IPS-11a (cell line): ENCODE measurements around the gene FHIT.

Experiments used
- H3K4me3 ChIP-seq: one replicate; pipeline ENCODE4 v1.5.1; 2013; ENCODE audit warnings: low read depth, low read length, control low read depth

Gene FHIT

GRCh38 chr3:60659098-60659497 is 592.2 kb downstream of the FHIT start:
- H3K4me3 ChIP-seq, result no peak overlapping the region

GRCh38 chr3:60657972-60658371 is 593.3 kb downstream of the FHIT start:
- no peak overlapping the region for H3K4me3 ChIP-seq

DNA sequence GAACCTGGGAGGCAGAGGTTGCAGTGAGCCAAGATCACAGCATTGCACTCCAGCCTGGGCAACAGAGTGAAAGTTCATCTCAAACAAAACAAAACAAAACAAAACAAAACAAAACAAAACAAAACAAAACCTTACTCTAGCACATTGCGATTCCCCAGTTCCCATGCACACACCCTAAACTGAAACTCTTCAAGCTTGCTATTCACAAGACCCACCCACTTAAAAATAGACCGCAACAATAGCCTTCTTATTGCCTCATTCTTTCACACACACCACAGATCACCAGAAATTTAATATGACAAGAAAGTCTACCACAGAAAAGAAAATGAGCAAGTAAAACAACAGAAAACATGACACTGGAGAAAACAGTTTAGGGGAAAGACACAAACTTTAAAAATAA is 598.4 kb downstream of the FHIT start:
- H3K4me3 ChIP-seq, result no peak overlapping the region

DNA sequence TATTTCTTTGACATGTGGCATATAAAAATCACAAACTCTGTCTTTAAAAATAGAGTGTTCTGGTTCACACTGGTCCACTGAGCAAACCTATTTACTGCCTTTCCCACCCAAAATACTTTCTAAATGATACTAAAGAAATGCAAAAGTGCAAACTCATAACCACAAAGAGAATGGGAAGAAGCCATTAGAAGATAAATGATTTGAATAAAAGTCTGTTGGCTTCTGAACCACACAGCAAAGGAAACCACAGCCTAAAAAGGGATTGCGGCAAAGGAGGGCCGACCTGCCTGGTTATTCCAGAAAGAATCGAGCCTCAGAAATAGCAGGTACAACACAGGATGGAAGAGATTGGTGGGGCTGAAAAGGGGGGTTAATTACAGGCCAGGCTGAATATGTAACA is 599.5 kb downstream of the FHIT start:
- H3K4me3 ChIP-seq, result no peak overlapping the region

- H3K4me3 ChIP-seq, result no peak overlapping the region
These were observed 601.1 kb downstream of the FHIT start for GRCh38 chr3:60650171-60650570.

DNA sequence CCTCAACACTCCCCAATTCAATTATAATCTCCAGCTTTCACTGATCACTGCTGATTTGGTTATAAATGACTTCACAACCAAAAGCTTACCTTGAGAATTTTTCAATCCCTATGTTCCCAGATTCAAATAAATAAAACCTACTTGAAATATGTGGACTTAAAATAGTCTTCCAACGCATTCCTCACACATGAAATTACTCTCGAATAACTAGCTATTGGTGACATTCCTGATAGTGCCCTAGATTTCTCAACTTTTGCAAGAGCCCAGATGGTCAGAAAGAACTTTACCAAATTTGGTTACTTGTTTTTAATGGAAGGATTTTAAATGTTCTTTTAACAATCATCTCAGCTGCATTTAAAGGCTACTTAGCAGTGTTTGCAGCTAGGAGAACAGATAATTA is 605.5 kb downstream of the FHIT start:
- no peak overlapping the region for H3K4me3 ChIP-seq

DNA sequence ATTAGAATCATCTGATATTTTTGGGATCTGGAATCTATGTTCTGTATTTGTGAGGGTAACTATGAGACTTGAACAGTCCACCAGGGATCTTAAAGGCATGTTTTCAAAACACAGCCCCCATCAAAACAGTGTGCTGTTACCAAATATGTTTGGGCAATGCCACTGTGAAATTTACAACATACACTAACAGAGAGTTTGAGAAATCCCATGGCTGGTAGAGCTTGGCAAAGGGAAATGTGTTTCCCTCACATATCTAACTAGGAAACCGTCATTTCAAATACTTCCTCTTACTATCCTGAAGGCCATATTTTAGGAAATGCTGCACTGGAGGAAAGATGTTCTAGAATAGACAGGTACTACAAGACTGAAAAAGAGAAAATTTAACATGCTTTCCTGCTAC is 607.4 kb downstream of the FHIT start:
- H3K4me3 ChIP-seq, result no peak overlapping the region

DNA sequence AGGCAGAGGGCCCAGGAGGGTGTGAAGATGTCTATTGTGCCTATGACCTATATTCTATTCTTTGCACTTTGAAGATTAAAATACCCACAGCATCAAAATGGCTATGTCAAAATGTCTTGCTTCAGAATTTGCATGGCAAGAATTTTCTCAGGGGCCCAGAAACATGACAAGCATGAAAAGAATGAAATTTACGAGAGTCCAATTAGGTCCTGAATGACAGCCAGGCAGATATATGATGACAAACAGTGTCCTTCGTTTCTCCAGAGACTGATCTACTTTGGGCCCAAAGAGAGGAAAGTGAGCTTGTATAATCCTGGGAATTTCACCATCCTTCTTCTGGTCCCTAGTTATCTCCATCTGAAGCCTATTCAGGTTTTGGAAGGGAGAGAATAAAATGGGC is 609.9 kb downstream of the FHIT start:
- H3K4me3 ChIP-seq, result no peak overlapping the region

DNA sequence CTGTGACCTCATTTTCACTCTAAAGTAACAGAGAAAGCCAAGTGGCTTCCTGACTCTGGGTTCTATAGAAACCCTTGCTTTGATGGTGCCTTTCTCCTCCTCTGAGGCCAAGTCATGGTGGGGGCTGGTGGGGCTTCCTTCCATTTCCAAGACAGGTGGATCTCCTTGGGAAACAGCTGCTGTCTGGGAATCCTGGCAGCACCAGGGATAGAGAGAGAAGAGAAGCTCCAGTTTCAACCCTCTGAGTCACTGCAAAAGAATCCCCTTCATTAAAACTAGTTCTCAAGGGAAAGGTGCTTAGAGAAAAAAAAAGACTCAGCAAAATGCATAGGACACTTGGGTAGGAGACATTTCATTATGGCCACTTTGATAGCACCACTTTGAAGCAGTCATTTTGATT is 614.4 kb downstream of the FHIT start:
- no peak overlapping the region for H3K4me3 ChIP-seq

GRCh38 chr3:60633644-60634043 is 617.6 kb downstream of the FHIT start:
- no peak overlapping the region for H3K4me3 ChIP-seq

DNA sequence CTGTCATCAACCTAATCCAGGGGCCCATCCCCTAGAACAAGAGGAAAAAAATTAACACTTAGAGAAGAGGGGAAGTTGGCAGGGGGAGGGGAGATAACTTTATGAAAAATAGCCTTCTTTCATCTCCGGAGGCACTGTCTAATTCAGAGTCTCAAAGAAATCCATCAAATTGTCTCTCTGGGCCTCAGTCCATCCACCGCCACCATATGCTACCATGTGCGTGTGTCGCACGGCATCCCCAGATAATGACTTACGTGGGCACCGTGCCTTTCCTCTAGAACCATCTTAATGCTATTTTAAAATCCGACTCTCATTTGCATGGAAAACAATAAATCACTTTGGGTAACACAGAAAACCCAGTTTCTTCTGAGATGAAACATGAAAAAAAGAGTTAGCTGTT is 619.7 kb downstream of the FHIT start:
- H3K4me3 ChIP-seq, result no peak overlapping the region

- H3K4me3 ChIP-seq, result no peak overlapping the region
These were observed 620.3 kb downstream of the FHIT start for GRCh38 chr3:60630953-60631352.

DNA sequence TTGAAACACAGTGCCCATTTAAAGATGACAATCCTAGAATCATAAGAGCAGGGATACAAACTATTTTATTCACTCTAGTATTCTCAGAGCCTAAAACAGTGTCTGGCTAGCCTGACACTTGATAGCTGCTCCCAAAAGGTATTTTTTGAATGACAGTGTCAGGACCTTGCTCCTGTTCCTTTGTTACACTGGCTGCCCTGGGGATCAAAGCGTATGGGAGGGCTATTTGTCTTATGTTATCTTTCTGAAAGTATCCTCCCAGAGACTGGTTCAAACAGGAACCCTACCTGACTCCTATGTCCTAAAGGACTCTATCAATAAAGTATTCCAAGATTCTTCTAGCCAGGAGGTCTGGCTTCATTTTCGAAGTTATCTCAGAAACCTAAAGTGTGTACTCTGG is 621.4 kb downstream of the FHIT start:
- H3K4me3 ChIP-seq, result no peak overlapping the region

DNA sequence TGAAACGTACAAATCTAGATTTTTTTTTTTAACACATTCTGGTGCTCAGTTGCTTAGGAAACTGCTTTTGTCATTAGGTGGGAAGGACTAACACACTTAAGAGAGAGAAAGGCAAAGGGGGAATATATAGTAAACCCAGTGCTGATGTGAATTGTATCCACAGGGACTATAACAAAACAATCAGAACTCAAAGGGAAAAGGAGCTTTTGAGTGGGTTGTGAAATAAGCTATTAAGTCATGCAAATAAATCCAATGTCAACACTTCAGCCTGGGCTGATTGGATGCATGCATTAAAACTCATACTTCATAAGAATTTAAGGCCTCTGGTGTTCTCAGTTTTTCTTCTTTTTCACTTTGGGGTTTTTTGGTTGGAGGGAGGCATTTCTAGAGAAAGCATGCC is 628.9 kb downstream of the FHIT start:
- no peak overlapping the region for H3K4me3 ChIP-seq

- no peak overlapping the region for H3K4me3 ChIP-seq
These were observed 634.1 kb downstream of the FHIT start for GRCh38 chr3:60617188-60617587.

DNA sequence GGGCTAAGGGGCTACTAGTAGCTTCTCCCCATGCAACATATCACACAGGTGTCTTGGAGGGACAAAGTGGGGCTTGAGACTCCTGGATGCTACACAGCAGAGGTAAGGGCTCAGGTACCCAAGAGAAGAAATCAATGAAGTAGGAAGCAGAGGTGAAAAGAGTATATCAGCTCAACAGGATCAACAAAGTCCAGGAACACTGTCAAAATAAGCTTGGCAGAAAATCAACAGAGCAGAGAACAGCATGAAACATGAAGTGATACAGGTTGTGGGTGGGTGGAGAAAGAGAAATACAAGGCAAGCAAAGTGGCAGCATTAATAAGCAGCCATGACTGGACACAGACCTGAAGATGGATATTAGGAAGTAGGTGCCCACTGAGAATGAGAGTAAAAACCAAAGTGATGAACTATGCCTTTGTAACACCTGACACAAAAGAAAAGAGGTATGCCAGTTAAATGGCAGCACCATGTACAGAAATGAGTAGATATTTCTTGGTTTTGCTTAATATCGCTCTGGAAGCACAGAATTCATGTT is 637.4 kb downstream of the FHIT start:
- no peak overlapping the region for H3K4me3 ChIP-seq

DNA sequence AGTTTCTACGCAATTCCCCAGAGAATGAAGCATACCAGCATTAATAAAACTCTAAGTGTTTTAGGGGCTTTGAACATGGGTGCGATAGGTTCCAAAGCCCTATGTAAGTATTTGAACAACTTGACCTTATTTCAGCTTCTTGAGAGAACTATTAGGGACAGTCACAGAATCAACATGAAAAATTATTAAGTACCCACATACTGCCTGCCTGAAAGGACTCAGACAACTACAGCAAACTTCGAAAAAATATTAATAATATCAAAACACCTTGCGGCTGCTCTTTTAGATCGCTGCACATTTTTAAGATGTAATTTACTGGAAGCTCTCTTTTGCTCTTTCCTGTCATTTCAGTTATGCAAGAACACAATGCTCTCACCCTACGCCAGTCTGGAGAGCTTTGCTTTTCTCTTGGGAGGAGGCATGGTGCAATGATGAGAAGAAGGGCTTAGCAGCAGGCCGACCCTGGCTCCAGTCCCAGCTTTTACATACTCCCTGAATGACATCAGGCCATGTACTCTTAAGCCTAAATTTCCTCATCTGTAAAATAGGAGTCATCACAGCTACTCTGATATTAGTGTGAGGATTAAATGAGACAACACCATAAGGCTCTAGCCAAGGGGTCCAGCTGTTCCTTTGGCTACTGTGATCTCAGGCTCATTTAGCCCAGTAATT is 640.7 kb downstream of the FHIT start:
- H3K4me3 ChIP-seq, result no peak overlapping the region

- H3K4me3 ChIP-seq, result no peak overlapping the region
These were observed 641.8 kb downstream of the FHIT start for GRCh38 chr3:60609446-60609845.

DNA sequence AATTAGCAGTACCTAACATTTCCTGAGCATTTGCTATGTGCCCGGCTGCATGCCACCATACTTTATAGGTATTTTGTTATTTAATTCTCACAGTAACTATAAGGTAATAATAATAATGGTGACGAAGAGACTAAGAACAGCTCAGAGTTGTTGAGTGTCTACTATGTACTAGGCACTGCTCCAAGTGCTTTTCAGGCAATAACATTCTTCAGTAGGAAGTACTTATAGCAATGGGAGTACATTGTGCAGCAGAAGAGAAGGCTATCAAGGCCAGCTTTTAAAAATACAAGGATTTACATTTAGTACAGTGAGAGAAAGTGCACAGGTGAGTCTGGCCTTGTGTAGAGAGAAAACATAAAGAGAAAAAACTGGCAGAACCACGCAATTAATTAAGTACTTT is 647.4 kb downstream of the FHIT start:
- H3K4me3 ChIP-seq, result no peak overlapping the region

DNA sequence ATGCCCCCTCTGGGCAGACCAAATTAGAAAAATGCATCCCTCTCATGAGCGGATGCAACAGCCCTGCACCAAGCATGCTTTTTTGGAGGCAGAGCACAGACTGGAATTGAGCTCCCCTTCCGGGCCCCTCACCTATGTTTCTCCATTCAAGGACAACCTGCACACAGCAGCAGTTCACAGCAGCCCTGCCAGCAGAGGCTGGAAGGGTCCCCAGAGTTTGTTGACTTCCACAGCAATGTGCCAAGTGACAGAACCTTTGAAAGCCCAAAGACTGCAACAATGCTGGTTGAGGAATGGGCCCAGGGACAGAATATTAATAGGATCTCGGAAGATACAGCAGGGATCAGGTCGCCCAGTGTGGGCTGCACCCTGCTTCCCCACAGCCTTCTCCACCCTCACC is 650.4 kb downstream of the FHIT start:
- H3K4me3 ChIP-seq, result no peak overlapping the region

DNA sequence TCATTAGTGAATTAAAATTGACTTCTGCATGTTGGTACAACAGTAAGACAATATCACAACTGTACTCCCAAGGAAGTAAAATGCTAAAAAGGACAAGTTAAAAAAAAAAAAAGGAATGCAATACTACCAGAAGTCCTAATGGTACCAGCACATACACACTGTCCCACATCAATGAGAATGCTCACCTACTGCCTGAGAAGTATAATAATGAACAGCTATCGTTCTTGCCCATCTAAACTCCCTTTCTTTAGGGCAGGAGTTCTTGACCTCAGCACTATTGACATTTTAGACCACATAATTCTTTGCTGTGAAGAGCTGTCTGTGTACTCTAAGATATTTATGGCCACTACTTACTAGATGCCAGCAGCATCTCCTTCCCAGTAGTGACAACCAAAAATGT is 651.7 kb downstream of the FHIT start:
- H3K4me3 ChIP-seq, result no peak overlapping the region

DNA sequence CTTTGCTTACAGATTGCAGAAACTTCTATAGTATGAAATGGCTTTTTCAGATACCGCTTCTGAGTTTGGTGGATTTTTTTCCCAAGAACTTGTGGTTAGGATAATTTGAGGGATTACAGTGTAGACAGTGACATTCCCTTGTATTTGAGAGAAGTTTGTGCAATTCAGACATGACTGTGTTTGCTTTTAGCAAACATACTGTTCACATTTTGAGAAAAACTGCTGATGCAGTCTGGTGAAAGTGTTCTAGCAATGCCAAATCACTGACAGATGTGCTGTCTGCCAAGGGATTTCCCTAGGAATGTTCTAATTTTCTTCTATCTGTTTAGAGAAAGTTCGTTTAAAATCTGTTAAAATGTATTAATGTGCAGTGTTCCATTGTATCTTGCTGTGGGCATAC is 652.6 kb downstream of the FHIT start:
- no peak overlapping the region for H3K4me3 ChIP-seq

DNA sequence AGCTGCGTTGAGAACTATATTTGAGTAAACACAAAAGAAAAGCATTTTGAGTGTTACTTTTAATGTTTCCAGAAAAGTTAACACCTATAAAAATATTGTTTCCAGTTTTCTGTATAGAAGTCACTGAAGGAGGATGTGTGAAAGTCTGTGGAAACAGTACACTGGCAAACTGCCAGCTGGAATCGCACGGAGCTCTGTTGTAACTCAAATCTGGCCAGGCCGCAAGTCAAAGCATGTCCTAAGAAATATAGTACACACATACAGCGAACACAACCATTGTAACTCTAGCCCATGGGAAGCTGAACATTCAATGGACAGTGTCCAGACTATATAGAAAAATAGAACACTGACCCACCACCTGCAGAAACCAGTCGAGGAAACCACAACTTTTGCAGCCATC is 657.2 kb downstream of the FHIT start:
- H3K4me3 ChIP-seq, result no peak overlapping the region
